ENCODE data around the gene CDH8.

DNA sequence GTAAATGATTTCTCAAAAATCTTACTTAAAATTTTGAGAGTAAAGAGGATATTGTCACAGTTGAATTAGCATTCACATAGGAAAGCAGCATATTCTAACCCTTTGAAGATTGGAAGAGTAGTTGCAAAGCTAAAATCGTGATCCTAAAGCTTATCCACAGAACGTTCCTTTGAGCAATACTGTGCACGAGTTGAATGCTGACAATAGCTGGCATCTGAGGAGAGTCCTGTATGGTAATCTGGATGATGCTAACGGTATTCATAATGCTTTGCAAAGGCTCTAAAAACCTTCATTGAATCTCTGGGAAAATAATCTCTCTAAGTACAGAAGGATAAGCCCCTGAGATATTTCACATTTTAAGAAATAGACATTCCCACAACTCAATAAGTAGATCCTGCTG lies 354.6 kb downstream of the CDH8 start:
- TF ChIP-seq, protein P1, sequence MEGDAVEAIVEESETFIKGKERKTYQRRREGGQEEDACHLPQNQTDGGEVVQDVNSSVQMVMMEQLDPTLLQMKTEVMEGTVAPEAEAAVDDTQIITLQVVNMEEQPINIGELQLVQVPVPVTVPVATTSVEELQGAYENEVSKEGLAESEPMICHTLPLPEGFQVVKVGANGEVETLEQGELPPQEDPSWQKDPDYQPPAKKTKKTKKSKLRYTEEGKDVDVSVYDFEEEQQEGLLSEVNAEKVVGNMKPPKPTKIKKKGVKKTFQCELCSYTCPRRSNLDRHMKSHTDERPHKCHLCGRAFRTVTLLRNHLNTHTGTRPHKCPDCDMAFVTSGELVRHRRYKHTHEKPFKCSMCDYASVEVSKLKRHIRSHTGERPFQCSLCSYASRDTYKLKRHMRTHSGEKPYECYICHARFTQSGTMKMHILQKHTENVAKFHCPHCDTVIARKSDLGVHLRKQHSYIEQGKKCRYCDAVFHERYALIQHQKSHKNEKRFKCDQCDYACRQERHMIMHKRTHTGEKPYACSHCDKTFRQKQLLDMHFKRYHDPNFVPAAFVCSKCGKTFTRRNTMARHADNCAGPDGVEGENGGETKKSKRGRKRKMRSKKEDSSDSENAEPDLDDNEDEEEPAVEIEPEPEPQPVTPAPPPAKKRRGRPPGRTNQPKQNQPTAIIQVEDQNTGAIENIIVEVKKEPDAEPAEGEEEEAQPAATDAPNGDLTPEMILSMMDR (IDR thresholded peaks at IDR 0.05): no peak
- TF ChIP-seq POLR2A (IDR thresholded peaks at IDR 0.05): no peak
